NCI-H1105 (cell line): ENCODE results near the gene MYO1D.
"Not testable (repeated sequence)": the region's sequence is repeated elsewhere in the genome, so short reads cannot be mapped to it uniquely, and the experiment has no call there.

Source experiments
- DNase-seq: peaks from one replicate; lab custom pipeline; 2025; lab: John Stamatoyannopoulos, UW

MYO1D gene

DNA sequence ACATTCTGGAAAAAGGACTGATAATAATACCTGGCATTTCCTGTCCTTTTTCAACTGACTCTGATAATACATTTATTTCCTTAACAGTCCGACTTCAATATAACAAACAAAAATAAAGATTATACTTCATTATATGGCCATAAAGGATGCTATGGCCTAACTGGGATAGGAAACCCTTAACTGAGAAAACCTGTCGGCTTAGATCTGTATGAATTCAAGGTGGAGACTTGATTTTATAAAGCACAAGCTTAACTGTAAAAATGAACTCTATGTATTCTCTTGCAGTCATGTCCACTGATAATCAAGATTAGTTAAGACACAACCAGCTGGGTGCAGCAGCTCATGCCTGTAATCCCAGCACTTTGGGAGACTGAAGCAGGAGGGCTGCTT is 102.2 kb downstream of the MYO1D start:
- DNase-seq: no peak

GRCh38 chr17:32773856-32774694 is 102.8 kb downstream of the MYO1D start:
- DNase-seq: no peak

DNA sequence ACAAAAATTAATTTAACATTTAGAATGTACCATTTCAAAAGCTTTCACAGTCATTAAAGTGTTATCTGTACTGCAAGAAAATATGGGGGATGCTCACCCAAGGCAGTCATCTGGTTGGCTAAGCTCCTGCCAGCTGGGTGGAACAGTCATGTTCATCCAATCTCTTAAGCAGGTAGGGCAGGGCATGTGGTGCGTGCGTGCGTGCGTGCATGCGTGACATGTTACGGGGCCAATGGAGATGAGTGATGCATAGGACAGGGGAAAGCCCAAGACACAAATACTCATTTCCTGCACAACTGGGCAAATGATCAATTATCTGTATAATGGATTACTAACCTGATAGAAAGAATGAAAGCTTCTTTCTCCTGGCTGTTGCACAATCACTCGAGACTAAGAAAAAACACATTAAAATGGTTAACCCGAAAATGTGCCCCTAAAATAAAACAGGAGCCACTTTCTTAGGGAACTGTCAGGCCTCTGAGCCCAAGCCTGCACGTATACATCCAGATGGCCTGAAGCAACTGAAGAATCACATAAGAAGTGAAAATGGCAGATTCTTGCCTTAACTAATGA is 104.4 kb downstream of the MYO1D start:
- no peak for DNase-seq

GRCh38 chr17:32771396-32771795 is 105.5 kb downstream of the MYO1D start:
- no peak for DNase-seq

- peak; percentile 1 for DNase-seq
Observed at GRCh38 chr17:32769846-32770245, 107.1 kb downstream of the MYO1D start.

- no peak for DNase-seq
Observed at GRCh38 chr17:32763855-32764439, 113.0 kb downstream of the MYO1D start.

- DNase-seq: no peak
Observed at GRCh38 chr17:32759476-32759875, 117.4 kb downstream of the MYO1D start.

GRCh38 chr17:32757963-32758362 is 119.0 kb downstream of the MYO1D start:
- no peak for DNase-seq

- no peak for DNase-seq
Observed at GRCh38 chr17:32756696-32757095, 120.2 kb downstream of the MYO1D start.

- DNase-seq: peak; percentile 28
Observed at GRCh38 chr17:32755045-32755805, 121.7 kb downstream of the MYO1D start.

GRCh38 chr17:32752934-32753333 is 124.0 kb downstream of the MYO1D start:
- DNase-seq: no peak

- no peak for DNase-seq
Observed at GRCh38 chr17:32747856-32748255, 129.1 kb downstream of the MYO1D start.

DNA sequence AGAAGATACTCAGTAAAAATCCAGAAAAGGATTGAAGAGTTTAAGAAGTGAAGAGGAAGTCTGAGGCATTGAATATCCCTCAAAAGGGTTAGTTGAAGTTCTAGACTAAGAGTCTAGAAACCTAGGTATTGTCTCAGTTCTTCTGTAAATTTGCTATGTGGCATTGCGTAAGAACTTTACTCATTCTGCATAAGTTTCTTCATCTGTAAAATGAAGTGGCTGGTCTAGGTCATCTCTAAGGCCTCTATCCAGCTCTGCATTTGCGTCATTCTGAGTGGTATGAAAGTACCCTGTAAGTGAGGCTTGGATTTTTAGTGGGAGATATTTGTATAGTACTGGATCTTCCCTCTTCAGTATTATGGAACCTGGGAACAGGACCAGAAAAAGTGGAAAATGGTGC is 130.2 kb downstream of the MYO1D start:
- DNase-seq: no peak

GRCh38 chr17:32746280-32746679 is 130.6 kb downstream of the MYO1D start:
- DNase-seq: no peak

DNA sequence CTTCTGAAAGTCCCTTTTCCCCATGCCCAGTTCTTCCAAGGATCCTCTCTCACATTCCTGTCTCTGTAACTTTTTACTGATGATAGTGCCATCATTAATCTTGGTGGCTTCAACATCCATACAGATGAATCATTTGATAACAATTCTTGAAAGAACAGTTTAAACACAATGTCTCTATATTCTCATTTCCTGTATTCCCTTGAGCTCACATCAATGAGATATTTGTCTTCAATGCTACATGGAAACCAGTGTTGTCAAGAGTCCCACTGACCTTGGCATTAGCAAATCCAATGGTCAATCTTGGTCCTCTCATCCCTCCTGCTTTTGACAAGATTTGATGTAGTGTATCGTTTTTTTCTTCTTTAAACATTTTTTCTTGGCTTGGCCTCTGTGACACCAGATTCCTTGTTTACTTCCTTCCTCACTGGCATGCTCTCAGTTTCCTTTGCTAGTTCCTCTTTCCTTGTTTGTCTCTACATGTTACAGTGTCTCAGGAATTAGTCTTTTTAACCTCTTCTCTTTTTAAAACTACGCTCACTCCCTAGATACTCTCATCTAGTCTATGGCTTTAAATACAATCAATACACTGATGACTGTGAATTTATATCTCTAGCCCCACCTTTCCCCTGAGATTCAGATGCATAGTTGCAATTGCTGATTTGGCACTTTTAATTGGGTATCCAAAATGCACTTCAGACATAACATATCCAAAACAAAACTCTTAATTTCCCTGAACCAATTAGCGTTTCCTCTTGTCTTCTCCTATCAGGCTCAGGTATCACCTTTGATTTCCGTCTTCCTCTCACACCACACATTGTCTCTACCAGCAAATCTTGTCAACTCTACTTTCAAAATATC is 134.0 kb downstream of the MYO1D start:
- no peak for DNase-seq

- no peak for DNase-seq
Observed at GRCh38 chr17:32741381-32741780, 135.5 kb downstream of the MYO1D start.

DNA sequence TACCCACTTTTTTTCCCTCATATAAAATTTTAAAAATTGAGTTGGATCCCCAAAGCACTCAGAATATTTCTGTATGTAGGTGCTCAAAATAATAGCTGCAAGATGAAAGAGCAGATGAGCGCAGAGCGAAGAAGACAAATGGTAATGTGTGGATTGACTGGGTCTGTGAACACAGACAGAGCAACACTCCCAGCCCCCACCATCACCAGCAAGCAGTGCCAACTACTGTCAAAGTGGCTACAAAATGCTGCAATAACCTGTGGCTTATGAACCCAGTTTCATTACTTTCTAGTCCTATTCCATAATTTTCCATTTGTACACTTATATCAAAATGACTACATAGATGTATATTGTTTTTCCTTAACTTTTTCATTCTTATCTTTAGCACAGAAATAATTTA is 137.2 kb downstream of the MYO1D start:
- no peak for DNase-seq

GRCh38 chr17:32739151-32739550 is 137.8 kb downstream of the MYO1D start:
- not testable (repeated sequence) for DNase-seq

DNA sequence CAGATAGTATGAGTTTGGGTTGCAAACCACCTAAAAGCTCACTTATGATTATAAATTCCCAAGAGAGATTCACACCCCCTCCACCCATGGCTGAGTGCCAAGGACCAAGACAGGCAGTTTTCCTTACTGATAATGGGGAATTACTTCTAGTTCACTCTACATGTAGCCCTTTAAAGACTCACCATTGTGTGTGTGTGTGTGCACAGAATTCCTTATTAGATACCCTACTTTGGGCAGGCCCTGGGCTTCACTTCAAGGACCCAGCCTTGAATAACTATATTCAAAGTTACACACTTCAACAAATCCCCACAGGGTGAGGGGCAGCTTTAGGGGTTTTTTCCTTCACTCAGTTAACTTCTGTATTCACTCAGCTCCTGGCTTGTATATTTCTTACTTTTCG is 143.5 kb downstream of the MYO1D start:
- no peak for DNase-seq

DNA sequence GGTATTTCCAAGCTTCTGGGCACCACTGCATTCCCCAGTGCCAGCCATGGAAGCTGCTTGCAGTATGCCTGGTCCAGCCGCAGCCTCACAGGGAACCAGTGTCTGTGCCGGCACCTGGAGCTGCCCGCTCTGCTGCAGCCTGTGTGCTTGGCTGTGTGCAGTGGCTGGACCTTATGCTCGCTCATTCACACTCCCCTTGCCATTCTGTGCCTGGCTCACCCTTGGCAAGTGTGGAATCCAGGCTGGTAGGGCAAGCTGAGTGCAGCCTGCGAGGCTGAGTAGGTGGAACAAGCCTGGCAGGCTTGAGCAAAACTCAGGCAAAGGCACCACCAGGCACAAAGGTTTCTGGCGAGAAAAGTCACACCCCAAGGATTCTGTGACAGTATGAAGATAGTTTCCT is 144.0 kb downstream of the MYO1D start:
- DNase-seq: no peak

- DNase-seq: no peak
Observed at GRCh38 chr17:32732296-32732642, 144.7 kb downstream of the MYO1D start.
